Esophagus squamous epithelium (tissue), 5 donors: ENCODE data around the gene SGSM1. TPM values are rescaled to one million over a fixed set of nuclear protein-coding genes. Genes with fewer than 3 reads are reported as not detected.

Experiments used
- DNase-seq: peaks from one replicate; lab custom pipeline; 2025; lab: John Stamatoyannopoulos, UW
- H3K27ac ChIP-seq, 4 donors: fragments of 200-600 bp; sonication (generic); one replicate each; pipeline ENCODE4 v1.5.1; 2016 to 2019; ENCODE audit warnings: mild to moderate bottlenecking in 1 of 4
- H3K27me3 ChIP-seq, 4 donors: fragments of 200-600 bp; sonication (generic); 1 replicate in 3 of 4; 2 replicates in 1 of 4; pipeline versions ENCODE4 v1.5.1 to v1.6.0; 2017 to 2021; ENCODE audit warnings: antibody characterized with exemption in 1 of 4
- H3K36me3 ChIP-seq, 3 donors: fragments of 200-600 bp; sonication (generic); one replicate each; pipeline ENCODE4 v1.5.1; 2016 to 2019
- H3K4me1 ChIP-seq, 3 donors: fragments of 200-600 bp; sonication (generic); one replicate each; pipeline ENCODE4 v1.5.1; 2017 to 2019
- H3K4me3 ChIP-seq, 4 donors: fragments of 200-600 bp; sonication (generic); 1 replicate in 3 of 4; 2 replicates in 1 of 4; pipeline ENCODE4 v1.5.1; 2016 to 2019; ENCODE audit warnings: mild to moderate bottlenecking in 2 of 4, moderate library complexity in 1 of 4
- H3K9me3 ChIP-seq, 3 donors: fragments of 200-600 bp; sonication (generic); one replicate each; pipeline ENCODE4 v1.5.1; 2016 to 2019
- POLR2A ChIP-seq, 4 donors: fragments of 450-650 bp; IDR thresholded peaks; one replicate each; pipeline ENCODE4 v1.6.1; 2017; ENCODE audit warnings: antibody characterized with exemption in 4 of 4, mild to moderate bottlenecking in 4 of 4, moderate library complexity in 3 of 4
- WGBS, 2 donors: methylation state at CpG; one replicate each; pipeline ENCODE4 v1.1.5; 2018; 5-methylcytosine and 5-hydroxymethylcytosine counted together
- intact Hi-C: fragments of 100-400 bp; cut with DNase I; formaldehyde crosslinking; loops from one replicate; pipeline ENCODE4 v1.15.0; 2022
- total RNA-seq, 4 donors: library from RNA; depleted of rRNA; stranded (reverse); fragments of >200 nt; gene quantifications; one replicate each; pipeline ENCODE4 v1.1.0, GENCODE V29; 2016
- TF ChIP-seq, protein P1 (sequence below), 6 experiments: fragments of 450-650 bp in 4 of 6; fragments of 200-600 bp in 2 of 6; sonication (generic) in 2 of 6; IDR thresholded peaks; one replicate each; pipeline ENCODE4 v1.5.1; 2016 to 2019; ENCODE audit warnings: antibody characterized with exemption in 6 of 6, mild to moderate bottlenecking in 4 of 6, moderate library complexity in 4 of 6
- donor health status: DM: yes; HTN: yes; CAD: no.

Gene SGSM1
- total RNA-seq, 4 donors from 2014 or later: 0.09 to 0.57 (median 0.18) TPM

DNA sequence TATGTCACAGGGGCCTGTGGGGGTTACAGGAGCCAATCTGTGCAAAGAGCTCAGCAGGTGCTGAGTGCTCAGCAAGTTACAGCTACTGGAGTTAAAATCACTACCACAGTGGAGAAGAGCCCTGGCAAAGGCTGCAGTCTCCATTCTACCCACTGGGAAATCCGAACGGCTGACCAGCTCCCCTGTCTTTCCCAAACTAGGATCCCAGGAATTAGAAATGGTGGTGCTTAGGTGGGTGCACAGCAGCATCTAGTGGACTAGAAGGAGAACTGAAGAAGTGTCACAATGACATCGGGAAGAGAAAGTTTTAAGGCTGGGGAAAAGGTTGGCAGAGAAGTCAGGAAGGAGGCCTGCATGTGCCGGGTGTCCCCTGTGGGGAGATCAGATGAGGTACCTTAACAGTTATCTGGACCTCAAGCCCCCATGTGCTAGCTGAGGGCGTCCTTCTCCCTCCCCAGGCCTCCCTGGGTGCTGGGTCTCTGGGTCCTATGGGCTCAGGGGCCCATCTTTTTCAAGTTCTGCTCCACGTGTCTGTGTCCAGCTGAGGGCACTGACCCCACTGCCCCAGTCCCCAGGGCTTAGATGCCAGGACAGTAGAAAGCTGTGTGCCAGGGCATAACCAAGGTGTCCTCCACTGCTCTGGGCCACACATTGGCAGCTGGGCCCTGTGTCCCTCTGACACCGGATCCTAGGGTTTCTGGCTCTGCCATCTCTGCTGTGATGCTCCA is 33.4 kb upstream of the SGSM1 start:
- no peaks in the 10 kb centered on the region for H3K36me3 ChIP-seq
- no peak overlapping the region for H3K4me3 ChIP-seq
- no peak for DNase-seq
- peaks cover 0 to 13% (median 3%) of the 10 kb centered on the region in 3 donors for H3K4me1 ChIP-seq
- no peaks in the 10 kb centered on the region for H3K9me3 ChIP-seq
- WGBS, 2 donors: 28 to 48% methylated on average over 5 of the region's 7 CpGs
- no peak overlapping the region for H3K27ac ChIP-seq
- TF ChIP-seq, protein P1, sequence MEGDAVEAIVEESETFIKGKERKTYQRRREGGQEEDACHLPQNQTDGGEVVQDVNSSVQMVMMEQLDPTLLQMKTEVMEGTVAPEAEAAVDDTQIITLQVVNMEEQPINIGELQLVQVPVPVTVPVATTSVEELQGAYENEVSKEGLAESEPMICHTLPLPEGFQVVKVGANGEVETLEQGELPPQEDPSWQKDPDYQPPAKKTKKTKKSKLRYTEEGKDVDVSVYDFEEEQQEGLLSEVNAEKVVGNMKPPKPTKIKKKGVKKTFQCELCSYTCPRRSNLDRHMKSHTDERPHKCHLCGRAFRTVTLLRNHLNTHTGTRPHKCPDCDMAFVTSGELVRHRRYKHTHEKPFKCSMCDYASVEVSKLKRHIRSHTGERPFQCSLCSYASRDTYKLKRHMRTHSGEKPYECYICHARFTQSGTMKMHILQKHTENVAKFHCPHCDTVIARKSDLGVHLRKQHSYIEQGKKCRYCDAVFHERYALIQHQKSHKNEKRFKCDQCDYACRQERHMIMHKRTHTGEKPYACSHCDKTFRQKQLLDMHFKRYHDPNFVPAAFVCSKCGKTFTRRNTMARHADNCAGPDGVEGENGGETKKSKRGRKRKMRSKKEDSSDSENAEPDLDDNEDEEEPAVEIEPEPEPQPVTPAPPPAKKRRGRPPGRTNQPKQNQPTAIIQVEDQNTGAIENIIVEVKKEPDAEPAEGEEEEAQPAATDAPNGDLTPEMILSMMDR (IDR thresholded peaks at IDR 0.05): peak in 2 of 6 experiments; percentile 21 to 39
- TF ChIP-seq POLR2A (IDR thresholded peaks at IDR 0.05): no peak
- intact Hi-C loops: no loop called here
- H3K27me3 ChIP-seq: peaks cover 0 to 15% (median 0%) of the 10 kb centered on the region in 4 donors

DNA sequence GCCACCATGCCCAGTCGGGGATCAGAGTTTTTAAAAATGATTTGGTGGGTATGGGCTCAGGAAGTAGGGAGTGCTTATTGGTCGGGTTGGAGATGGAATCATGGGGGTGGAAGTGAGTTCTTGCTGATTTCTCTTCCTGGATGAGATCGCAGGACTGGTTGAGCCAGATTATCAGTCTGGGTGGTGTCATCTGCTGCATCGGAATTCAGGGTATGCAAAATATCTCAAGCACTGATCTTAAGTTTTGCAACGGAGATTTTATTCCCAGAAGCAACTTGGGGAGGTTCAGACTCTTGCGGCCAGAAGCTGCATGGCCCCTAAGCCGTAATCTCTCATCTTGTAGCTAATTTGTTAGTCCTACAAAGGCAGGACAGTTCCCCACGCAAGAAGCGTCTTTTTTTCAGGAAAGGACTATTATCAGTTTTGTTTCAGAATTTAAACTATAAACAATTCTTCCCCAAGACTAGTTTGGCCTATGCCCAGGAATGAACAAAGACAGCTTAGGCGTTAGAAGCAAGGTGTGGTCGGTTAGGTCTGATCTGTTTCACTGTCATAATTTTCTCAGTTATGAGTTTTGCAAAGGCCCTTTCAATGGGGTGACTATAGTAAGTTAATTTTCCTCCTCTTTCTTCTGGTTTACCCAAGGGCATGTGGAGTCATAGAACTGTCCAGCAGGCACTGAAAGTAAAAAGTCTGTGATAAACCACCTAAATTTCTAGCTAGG is 30.1 kb upstream of the SGSM1 start:
- no peak for TF ChIP-seq POLR2A (IDR thresholded peaks at IDR 0.05)

DNA sequence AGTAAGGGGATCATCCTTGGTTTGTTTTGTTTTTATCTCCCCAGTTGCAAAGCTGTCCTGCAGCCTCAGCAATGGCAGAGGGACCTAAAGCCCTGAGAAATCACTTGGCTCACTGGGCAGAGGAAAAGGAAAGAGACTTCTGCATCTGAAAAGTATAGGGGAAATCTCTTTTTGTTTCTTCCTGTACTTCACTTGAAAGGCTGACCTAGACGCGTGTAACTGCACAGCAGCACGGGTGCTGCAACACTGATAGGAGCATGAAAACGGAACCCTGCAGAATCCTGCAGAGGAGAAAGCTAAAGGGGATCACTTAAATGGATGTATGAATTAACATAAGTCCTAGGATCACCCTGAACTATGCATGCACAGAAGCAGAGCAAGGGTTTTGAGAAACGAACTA is 29.5 kb upstream of the SGSM1 start:
- TF ChIP-seq, protein P1 (IDR thresholded peaks at IDR 0.05): no peak
- no peak for TF ChIP-seq POLR2A (IDR thresholded peaks at IDR 0.05)
- WGBS, 2 donors: 55 to 56% methylated on average over 5 of the region's 5 CpGs
- intact Hi-C loops: no loop called here
- H3K9me3 ChIP-seq: no peaks in the 10 kb centered on the region
- peaks cover 0 to 15% (median 0%) of the 10 kb centered on the region in 4 donors for H3K27me3 ChIP-seq
- peaks cover 0 to 13% (median 3%) of the 10 kb centered on the region in 3 donors for H3K4me1 ChIP-seq
- no peak overlapping the region for H3K4me3 ChIP-seq
- H3K27ac ChIP-seq: no peak overlapping the region
- DNase-seq: no peak
- H3K36me3 ChIP-seq: no peaks in the 10 kb centered on the region

More for the DNA sequence above, 30.1 kb upstream of the SGSM1 start:
- intact Hi-C loops: no loop called here
- DNase-seq: no peak
- 31 to 33% methylated on average over 11 of the region's 11 CpGs for WGBS, 2 donors
- no peak overlapping the region for H3K4me3 ChIP-seq
- H3K9me3 ChIP-seq: no peaks in the 10 kb centered on the region
- no peaks in the 10 kb centered on the region for H3K36me3 ChIP-seq
- no peak overlapping the region for H3K27ac ChIP-seq
- peaks cover 0 to 15% (median 0%) of the 10 kb centered on the region in 4 donors for H3K27me3 ChIP-seq
- peaks cover 0 to 13% (median 3%) of the 10 kb centered on the region in 3 donors for H3K4me1 ChIP-seq

DNA sequence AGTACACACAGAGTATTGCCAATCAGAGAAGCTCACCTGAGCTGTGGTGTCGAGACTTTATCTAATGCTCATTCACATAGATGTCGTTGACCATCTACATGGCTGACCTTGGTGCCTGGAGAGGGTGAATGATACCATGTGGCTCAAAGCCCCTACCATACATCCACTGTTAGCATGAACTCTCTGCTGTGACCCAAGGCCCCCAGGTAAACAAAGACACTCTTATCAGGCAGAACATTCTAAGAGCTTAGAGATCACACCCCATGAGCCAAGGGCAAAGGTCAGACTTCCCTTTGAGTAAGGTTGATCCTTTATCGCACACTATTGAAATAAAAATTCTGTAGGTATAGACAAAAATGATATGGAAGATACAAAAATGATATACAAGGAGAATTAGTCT is 16.5 kb upstream of the SGSM1 start:
- Histone ChIP-seq H3K4me3 (no peak overlapping the region), H3K9me3 (no peaks in the 10 kb centered on the region), H3K27me3 (no peaks in the 10 kb centered on the region), H3K27ac (no peak overlapping the region), H3K36me3 (no peaks in the 10 kb centered on the region), H3K4me1 (no peaks in the 10 kb centered on the region)
- WGBS, 2 donors: 73% methylated on average over 3 of the region's 3 CpGs
- intact Hi-C loops: no loop called here
- no peak for DNase-seq
- TF ChIP-seq, protein P1 (IDR thresholded peaks at IDR 0.05): no peak

DNA sequence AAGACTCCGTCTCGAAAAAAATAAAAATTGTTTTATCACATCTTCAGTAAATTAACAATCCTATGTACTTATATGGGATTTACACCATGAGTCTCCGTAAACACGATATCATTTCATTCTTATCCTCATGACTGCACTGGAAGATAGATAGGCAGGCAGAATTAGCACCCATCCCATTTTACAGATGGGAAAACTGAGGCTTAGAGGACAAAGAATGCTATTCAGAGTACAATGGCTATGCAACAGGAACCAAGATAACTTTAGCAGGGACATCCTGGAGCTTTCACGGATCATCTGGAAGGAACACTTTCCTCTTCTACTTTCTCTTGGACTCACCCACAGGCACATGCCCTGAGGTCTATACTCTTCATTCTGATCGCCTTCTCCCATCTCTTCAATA is 14.6 kb upstream of the SGSM1 start:
- no peak for TF ChIP-seq POLR2A (IDR thresholded peaks at IDR 0.05)
- TF ChIP-seq, protein P1 (IDR thresholded peaks at IDR 0.05): no peak
- DNase-seq: no peak
- Histone ChIP-seq H3K9me3 (no peaks in the 10 kb centered on the region), H3K4me3 (no peak overlapping the region), H3K27ac (no peak overlapping the region), H3K36me3 (no peaks in the 10 kb centered on the region), H3K27me3 (no peaks in the 10 kb centered on the region), H3K4me1 (no peaks in the 10 kb centered on the region)
- intact Hi-C loops: no loop called here
- WGBS, 2 donors: 82 to 91% methylated on average over 6 of the region's 6 CpGs
